ENCODE results near the gene ZBTB48. TPM values are rescaled to one million over a fixed set of nuclear protein-coding genes. Genes with fewer than 3 reads are reported as not detected.

The ZBTB48 gene
- total RNA-seq, 1 donor from 2014 or later, result 36.5 TPM

DNA sequence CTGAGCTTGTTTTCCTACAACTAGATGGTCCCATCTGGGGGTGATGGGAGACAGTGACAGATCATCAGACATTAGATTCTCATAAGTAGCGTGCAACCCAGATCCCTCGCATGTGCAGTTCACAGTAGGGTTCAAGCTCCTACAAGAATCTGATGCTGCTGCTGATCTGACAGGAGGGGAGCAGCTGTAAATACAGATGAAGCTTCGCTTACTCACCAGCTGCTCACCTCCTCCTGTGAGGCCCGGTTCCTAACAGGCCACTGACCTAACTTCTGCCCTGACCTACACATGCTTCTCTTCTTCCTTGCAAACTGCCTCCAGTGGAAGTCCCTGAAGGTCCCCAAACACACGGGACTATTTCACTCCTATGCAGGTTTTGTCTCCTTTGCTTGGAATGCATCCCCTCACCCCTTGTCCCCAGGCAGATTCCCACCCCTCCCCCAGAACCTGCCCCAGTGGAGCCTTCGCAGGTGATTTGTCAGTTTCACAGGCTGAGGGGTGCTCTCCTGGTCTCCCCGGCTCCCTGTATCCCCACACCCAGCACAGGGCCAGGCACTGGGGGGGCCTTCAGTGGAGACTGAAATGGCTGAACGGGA is 5.7 kb upstream of the ZBTB48 start:
- ATAC-seq (no peak), DNase-seq (no peak)
- Histone ChIP-seq H3K36me3 (no peaks in the 10 kb centered on the region), H3K27ac (no peak overlapping the region), H3K9me3 (peaks cover 6% of the 10 kb centered on the region), H3K4me1 (peaks cover 6% of the 10 kb centered on the region), H3K27me3 (ENCODE audit: low read depth) (no peaks in the 10 kb centered on the region), H3K4me3 (no peak overlapping the region)
- intact Hi-C loops (cut with DNase I), result no loop called here
- TF ChIP-seq, protein P1, sequence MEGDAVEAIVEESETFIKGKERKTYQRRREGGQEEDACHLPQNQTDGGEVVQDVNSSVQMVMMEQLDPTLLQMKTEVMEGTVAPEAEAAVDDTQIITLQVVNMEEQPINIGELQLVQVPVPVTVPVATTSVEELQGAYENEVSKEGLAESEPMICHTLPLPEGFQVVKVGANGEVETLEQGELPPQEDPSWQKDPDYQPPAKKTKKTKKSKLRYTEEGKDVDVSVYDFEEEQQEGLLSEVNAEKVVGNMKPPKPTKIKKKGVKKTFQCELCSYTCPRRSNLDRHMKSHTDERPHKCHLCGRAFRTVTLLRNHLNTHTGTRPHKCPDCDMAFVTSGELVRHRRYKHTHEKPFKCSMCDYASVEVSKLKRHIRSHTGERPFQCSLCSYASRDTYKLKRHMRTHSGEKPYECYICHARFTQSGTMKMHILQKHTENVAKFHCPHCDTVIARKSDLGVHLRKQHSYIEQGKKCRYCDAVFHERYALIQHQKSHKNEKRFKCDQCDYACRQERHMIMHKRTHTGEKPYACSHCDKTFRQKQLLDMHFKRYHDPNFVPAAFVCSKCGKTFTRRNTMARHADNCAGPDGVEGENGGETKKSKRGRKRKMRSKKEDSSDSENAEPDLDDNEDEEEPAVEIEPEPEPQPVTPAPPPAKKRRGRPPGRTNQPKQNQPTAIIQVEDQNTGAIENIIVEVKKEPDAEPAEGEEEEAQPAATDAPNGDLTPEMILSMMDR (IDR thresholded peaks at IDR 0.05), result no peak

DNA sequence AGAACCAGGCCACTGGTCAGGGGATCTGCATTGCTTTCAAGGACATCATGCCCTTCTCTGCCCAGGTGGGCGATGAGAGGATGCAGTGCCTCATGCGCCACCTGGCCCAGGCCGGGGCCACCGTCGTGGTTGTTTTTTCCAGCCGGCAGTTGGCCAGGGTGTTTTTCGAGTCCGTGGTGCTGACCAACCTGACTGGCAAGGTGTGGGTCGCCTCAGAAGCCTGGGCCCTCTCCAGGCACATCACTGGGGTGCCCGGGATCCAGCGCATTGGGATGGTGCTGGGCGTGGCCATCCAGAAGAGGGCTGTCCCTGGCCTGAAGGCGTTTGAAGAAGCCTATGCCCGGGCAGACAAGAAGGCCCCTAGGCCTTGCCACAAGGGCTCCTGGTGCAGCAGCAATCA is 5.0 kb upstream of the ZBTB48 start:
- no peak overlapping the region for H3K4me3 ChIP-seq
- H3K27me3 ChIP-seq (ENCODE audit: low read depth), result no peaks in the 10 kb centered on the region
- intact Hi-C loops (cut with DNase I), result no loop called here
- no peaks in the 10 kb centered on the region for H3K36me3 ChIP-seq
- peaks cover 11% of the 10 kb centered on the region for H3K4me1 ChIP-seq
- peaks cover 6% of the 10 kb centered on the region for H3K9me3 ChIP-seq
- TF ChIP-seq, protein P1 (IDR thresholded peaks at IDR 0.05), result no peak
- ATAC-seq (no peak), DNase-seq (no peak)
- H3K27ac ChIP-seq, result no peak overlapping the region

DNA sequence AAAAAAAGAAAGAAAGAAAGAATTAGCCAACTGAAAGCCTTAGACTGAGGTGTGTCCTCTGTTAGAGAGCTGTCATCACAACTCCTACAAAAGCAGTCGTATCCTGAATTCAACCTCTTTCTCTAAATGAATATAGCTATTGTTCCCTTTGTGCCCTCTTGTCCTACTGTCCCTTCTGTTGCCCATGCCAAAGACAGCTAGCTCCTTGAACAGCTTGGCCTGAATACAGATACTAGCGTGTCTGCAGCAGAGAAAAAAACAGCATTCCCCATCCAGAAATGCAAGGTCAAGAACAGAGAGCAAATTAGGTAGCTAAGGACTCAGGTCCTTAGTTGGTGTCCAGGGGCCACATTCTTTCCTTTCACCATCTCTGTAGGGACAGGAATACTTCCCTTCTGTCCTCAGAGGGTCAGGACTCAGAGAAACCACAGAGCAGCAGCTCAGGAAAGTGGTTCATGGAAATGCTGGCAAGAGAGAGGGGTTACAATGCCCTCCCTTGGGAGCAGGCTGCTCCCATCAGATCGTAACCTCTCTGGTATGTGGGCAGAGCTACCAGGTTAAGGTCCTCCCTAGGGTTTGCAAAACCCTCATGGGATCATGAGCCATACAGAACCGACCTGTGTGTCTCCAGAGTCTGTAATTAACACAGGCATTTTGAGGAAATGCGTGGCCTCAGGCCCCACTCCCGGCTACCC is 1.8 kb upstream of the ZBTB48 start:
- no peaks in the 10 kb centered on the region for H3K9me3 ChIP-seq
- ATAC-seq, result no peak
- intact Hi-C loops (cut with DNase I), result no loop called here
- peaks cover 38% of the 10 kb centered on the region for H3K4me1 ChIP-seq
- no peak overlapping the region for H3K27ac ChIP-seq
- no peak for DNase-seq
- no peaks in the 10 kb centered on the region for H3K36me3 ChIP-seq
- TF ChIP-seq, protein P1 (IDR thresholded peaks at IDR 0.05), result no peak
- no peaks in the 10 kb centered on the region for H3K27me3 ChIP-seq (ENCODE audit: low read depth)
- H3K4me3 ChIP-seq, result no peak overlapping the region

DNA sequence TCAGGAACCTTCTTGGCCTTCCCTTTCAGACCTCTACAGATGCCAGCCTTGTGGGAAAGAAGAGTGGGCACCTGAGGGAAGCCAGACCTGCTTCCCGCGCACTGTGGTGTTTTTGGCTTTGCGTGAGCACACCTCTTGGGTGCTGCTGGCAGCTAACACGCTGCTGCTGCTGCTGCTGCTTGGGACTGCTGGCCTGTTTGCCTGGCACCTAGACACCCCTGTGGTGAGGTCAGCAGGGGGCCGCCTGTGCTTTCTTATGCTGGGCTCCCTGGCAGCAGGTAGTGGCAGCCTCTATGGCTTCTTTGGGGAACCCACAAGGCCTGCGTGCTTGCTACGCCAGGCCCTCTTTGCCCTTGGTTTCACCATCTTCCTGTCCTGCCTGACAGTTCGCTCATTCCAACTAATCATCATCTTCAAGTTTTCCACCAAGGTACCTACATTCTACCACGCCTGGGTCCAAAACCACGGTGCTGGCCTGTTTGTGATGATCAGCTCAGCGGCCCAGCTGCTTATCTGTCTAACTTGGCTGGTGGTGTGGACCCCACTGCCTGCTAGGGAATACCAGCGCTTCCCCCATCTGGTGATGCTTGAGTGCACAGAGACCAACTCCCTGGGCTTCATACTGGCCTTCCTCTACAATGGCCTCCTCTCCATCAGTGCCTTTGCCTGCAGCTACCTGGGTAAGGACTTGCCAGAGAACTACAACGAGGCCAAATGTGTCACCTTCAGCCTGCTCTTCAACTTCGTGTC is 995 bp upstream of the ZBTB48 start:
- Histone ChIP-seq H3K9me3 (no peaks in the 10 kb centered on the region), H3K27ac (peak overlapping the region; percentile 94), H3K4me1 (peaks cover 41% of the 10 kb centered on the region), H3K27me3 (ENCODE audit: low read depth) (no peaks in the 10 kb centered on the region), H3K36me3 (no peaks in the 10 kb centered on the region), H3K4me3 (peak overlapping the region; percentile 90)
- intact Hi-C loops (cut with DNase I), result no loop called here
- TF ChIP-seq, protein P1 (IDR thresholded peaks at IDR 0.05), result no peak
- no peak for DNase-seq
- no peak for ATAC-seq

DNA sequence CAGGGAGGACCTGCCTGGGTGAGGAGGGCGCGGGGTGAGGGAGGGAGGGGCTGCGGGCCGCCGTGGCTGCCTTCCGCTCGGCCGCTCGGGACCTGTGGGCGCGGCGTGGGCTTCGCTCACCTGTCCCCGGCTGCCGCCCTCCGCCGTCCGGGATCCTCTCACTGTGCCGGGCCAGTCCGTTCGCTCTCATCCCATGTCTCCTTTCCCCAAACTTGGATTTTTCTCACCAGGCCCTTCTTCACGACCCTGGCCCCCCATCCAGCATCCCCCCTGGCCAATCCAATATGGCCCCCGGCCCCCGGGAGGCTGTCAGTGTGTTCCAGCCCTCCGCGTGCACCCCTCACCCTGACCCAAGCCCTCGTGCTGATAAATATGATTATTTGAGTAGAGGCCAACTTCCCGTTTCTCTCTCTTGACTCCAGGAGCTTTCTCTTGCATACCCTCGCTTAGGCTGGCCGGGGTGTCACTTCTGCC is 362 bp downstream of the ZBTB48 start:
- intact Hi-C loops (cut with DNase I), result no loop called here

More for the DNA sequence above, 362 bp downstream of the ZBTB48 start:
- Histone ChIP-seq H3K4me1 (peaks cover 41% of the 10 kb centered on the region), H3K27me3 (ENCODE audit: low read depth) (no peaks in the 10 kb centered on the region), H3K27ac (peak overlapping the region; percentile 94), H3K4me3 (peak overlapping the region; percentile 90), H3K36me3 (peaks cover 4% of the 10 kb centered on the region), H3K9me3 (no peaks in the 10 kb centered on the region)
- TF ChIP-seq, protein P1 (IDR thresholded peaks at IDR 0.05), result no peak
- DNase-seq (no peak), ATAC-seq (peak; percentile 60 to 63)
